CD4-positive, CD25-positive, alpha-beta regulatory T cell (primary cell): ENCODE results near the gene MEOX2. TPM values are rescaled to one million over a fixed set of nuclear protein-coding genes. Genes with fewer than 3 reads are reported as not detected.

Source experiments
- ATAC-seq, 2 donors: fragments of 150-1000 bp; cut with Tn5 transposase; one replicate each; pipeline ENCODE4 v1.10.0; 2021; ENCODE audit warnings: low read depth in 2 of 2, moderate number of reproducible peaks in 2 of 2, moderate library complexity in 1 of 2
- DNase-seq, 3 donors: peaks; one replicate each; pipeline versions ENCODE4 v3.0.0 to v3.0.0-alpha.2; 2012 to 2022; ENCODE audit warnings: mixed read lengths in 1 of 3
- H3K27ac ChIP-seq: one replicate; pipeline ENCODE4 v1.7.0; 2013; ENCODE audit warnings: mild to moderate bottlenecking, low read length; ENCODE audit not compliant: insufficient read depth, poor library complexity, severe bottlenecking
- H3K27me3 ChIP-seq: one replicate; pipeline ENCODE4 v1.7.0; 2013; ENCODE audit warnings: low read length; ENCODE audit not compliant: control insufficient read depth, insufficient read depth
- H3K36me3 ChIP-seq: one replicate; pipeline ENCODE4 v1.7.0; 2013; ENCODE audit warnings: mild to moderate bottlenecking, low read length, moderate library complexity; ENCODE audit not compliant: control insufficient read depth, insufficient read depth
- H3K4me1 ChIP-seq: 2 replicates; pipeline ENCODE4 v1.7.0; 2013; ENCODE audit warnings: mild to moderate bottlenecking, low read length; ENCODE audit not compliant: insufficient read depth, control insufficient read depth, poor library complexity, severe bottlenecking
- H3K4me3 ChIP-seq: one replicate; pipeline ENCODE4 v1.7.0; 2013; ENCODE audit warnings: low read depth, mild to moderate bottlenecking, low read length, moderate library complexity
- H3K9me3 ChIP-seq, 2 experiments: 1 replicate in 1 of 2; 2 replicates in 1 of 2; pipeline ENCODE4 v1.7.0; 2013; ENCODE audit warnings: low read length in 2 of 2, mild to moderate bottlenecking in 1 of 2, moderate library complexity in 1 of 2; ENCODE audit not compliant: control insufficient read depth in 2 of 2
- H3K27ac Mint-ChIP-seq, 3 donors: one replicate each; pipeline ENCODE4 v1.8.0; 2020 to 2022; ENCODE audit warnings: mild to moderate bottlenecking in 3 of 3, mixed read lengths in 3 of 3, moderate library complexity in 2 of 3
- H3K27me3 Mint-ChIP-seq: one replicate; pipeline ENCODE4 v1.8.0; 2022; ENCODE audit warnings: mild to moderate bottlenecking, mixed read lengths
- H3K36me3 Mint-ChIP-seq: one replicate; pipeline ENCODE4 v1.8.0; 2020; ENCODE audit warnings: mixed read lengths
- H3K4me1 Mint-ChIP-seq, 4 donors: one replicate each; pipeline ENCODE4 v1.8.0; 2020 to 2022; ENCODE audit warnings: mixed read lengths in 4 of 4, mild to moderate bottlenecking in 1 of 4
- H3K4me3 Mint-ChIP-seq, 4 donors: one replicate each; pipeline ENCODE4 v1.8.0; 2020 to 2022; ENCODE audit warnings: mild to moderate bottlenecking in 4 of 4, mixed read lengths in 4 of 4, moderate library complexity in 3 of 4
- H3K9me3 Mint-ChIP-seq, 7 donors: one replicate each; pipeline ENCODE4 v1.8.0; 2020 to 2022; ENCODE audit warnings: mixed read lengths in 7 of 7, mild to moderate bottlenecking in 3 of 7, moderate library complexity in 2 of 7
- polyA plus RNA-seq, 4 donors: library from polyadenylated mRNA; unstranded; fragments of 300-500 nt; fragmentation: Illumina TruSeq; gene quantifications; one replicate each; pipeline ENCODE4 v1.2.3, GENCODE V29; 2021
- total RNA-seq: library from RNA; stranded (reverse); gene quantifications from one replicate; pipeline ENCODE4 v1.2.3, GENCODE V29; 2022

The MEOX2 gene
- total and polyA plus RNA-seq, 5 donors from 2014 or later, result not detected

- DNase-seq (no peak), ATAC-seq (no peak)
- no peaks in the 10 kb centered on the region for H3K27me3 ChIP-seq
- H3K9me3 Mint-ChIP-seq, result peaks cover 0 to 12% (median 4%) of the 10 kb centered on the region in 7 donors
- no peaks in the 10 kb centered on the region for H3K27me3 Mint-ChIP-seq
- no peaks in the 10 kb centered on the region for H3K36me3 ChIP-seq
- no peaks in the 10 kb centered on the region for H3K4me1 ChIP-seq
- no peaks in the 10 kb centered on the region for H3K4me1 Mint-ChIP-seq
- H3K9me3 ChIP-seq, result no peaks in the 10 kb centered on the region
- H3K27ac ChIP-seq, result no peak overlapping the region
- no peaks in the 10 kb centered on the region for H3K36me3 Mint-ChIP-seq
- no peak overlapping the region for H3K27ac Mint-ChIP-seq
- no peak overlapping the region for H3K4me3 ChIP-seq
- no peak overlapping the region for H3K4me3 Mint-ChIP-seq
Measured at GRCh38 chr7:15626041-15626440, 60.4 kb downstream of the MEOX2 start.

DNA sequence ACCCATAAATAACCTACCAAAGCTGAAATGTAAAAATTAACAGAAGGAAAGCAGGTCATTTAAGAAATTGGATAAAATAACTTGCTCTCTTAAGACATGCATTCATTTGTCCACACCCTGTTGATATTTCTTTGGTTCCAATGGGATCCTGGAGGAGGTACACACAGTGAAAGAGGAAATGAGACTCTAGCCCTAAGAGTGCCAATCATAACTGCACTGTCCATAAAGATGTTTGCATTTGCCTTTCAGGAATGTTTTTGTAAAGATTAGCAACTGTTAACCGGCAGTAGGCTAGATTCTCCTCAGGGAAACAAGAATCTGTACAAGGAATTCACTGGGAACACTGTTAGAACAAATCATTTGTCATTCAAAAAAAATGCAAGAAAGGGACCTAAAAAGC is 61.0 kb downstream of the MEOX2 start:
- H3K27ac ChIP-seq, result no peak overlapping the region
- Mint-ChIP-seq H3K27me3 (no peaks in the 10 kb centered on the region), H3K27ac (no peak overlapping the region), H3K4me1 (no peaks in the 10 kb centered on the region), H3K4me3 (no peak overlapping the region), H3K36me3 (no peaks in the 10 kb centered on the region), H3K9me3 (peaks cover 0 to 13% (median 4%) of the 10 kb centered on the region in 7 donors)
- no peaks in the 10 kb centered on the region for H3K4me1 ChIP-seq
- no peaks in the 10 kb centered on the region for H3K27me3 ChIP-seq
- DNase-seq, result no peak
- H3K4me3 ChIP-seq, result no peak overlapping the region
- no peak for ATAC-seq
- H3K36me3 ChIP-seq, result no peaks in the 10 kb centered on the region
- no peaks in the 10 kb centered on the region for H3K9me3 ChIP-seq

DNA sequence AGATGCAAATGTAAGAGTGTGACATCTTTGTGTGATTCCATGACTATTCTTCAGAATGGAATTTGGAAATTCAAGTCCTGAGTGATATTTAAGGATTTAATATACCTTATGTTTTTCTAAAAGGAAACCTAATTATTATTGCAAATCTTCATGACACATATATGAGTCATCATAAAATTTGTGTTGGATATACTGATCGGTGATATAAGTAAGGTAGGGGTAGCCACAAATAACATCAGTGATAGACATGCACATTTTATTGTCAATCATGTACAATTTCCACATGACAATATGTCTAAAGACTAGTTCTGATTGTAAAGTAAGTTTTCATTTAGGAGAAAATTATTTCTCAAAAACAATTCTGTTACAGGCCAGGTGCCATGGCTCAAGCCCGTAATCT is 65.0 kb downstream of the MEOX2 start:
- H3K27ac Mint-ChIP-seq, result no peak overlapping the region
- no peak for DNase-seq
- peaks cover 0 to 12% (median 2%) of the 10 kb centered on the region in 7 donors for H3K9me3 Mint-ChIP-seq
- Histone ChIP-seq H3K9me3 (peaks cover 0 to 4% of the 10 kb centered on the region in 2 experiments), H3K27me3 (no peaks in the 10 kb centered on the region), H3K36me3 (no peaks in the 10 kb centered on the region), H3K4me1 (no peaks in the 10 kb centered on the region), H3K27ac (no peak overlapping the region), H3K4me3 (no peak overlapping the region)
- no peak overlapping the region for H3K4me3 Mint-ChIP-seq
- no peak for ATAC-seq
- H3K27me3 Mint-ChIP-seq, result no peaks in the 10 kb centered on the region
- no peaks in the 10 kb centered on the region for H3K4me1 Mint-ChIP-seq
- H3K36me3 Mint-ChIP-seq, result no peaks in the 10 kb centered on the region

GRCh38 chr7:15620491-15621185 is 65.8 kb downstream of the MEOX2 start:
- Histone ChIP-seq H3K27me3 (no peaks in the 10 kb centered on the region), H3K36me3 (no peaks in the 10 kb centered on the region), H3K27ac (no peak overlapping the region), H3K4me1 (no peaks in the 10 kb centered on the region), H3K4me3 (no peak overlapping the region), H3K9me3 (peaks cover 0 to 4% of the 10 kb centered on the region in 2 experiments)
- DNase-seq (no peak), ATAC-seq (no peak)
- H3K27ac Mint-ChIP-seq, result no peak overlapping the region
- H3K36me3 Mint-ChIP-seq, result no peaks in the 10 kb centered on the region
- H3K4me3 Mint-ChIP-seq, result no peak overlapping the region
- H3K9me3 Mint-ChIP-seq, result peaks cover 0 to 12% (median 2%) of the 10 kb centered on the region in 7 donors
- no peaks in the 10 kb centered on the region for H3K4me1 Mint-ChIP-seq
- no peaks in the 10 kb centered on the region for H3K27me3 Mint-ChIP-seq

DNA sequence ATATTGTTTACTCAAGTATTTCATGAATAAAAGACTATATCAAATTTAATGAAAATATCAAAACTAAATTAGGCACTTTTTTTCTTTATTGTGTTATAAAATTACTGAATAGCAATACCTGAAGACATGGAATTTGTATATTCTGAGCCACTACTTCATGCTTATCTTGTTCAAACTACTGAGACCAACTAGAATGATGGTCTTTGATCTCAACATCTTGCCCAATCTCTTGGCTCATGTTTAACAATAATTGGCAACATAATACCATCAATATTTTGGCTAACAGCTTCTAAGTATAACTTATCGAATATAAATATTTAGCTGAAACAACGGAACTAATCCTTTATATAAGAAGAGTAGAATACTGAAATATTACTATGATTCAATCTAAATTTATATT is 68.2 kb downstream of the MEOX2 start:
- H3K27ac ChIP-seq, result no peak overlapping the region
- no peak for ATAC-seq
- no peaks in the 10 kb centered on the region for H3K27me3 ChIP-seq
- H3K4me3 ChIP-seq, result no peak overlapping the region
- no peaks in the 10 kb centered on the region for H3K36me3 ChIP-seq
- DNase-seq, result no peak
- no peak overlapping the region for H3K4me3 Mint-ChIP-seq
- no peak overlapping the region for H3K27ac Mint-ChIP-seq
- H3K9me3 Mint-ChIP-seq, result peaks cover 0 to 7% (median 0%) of the 10 kb centered on the region in 7 donors
- no peaks in the 10 kb centered on the region for H3K4me1 Mint-ChIP-seq
- peaks cover 0 to 4% of the 10 kb centered on the region in 2 experiments for H3K9me3 ChIP-seq
- H3K36me3 Mint-ChIP-seq, result no peaks in the 10 kb centered on the region
- H3K4me1 ChIP-seq, result no peaks in the 10 kb centered on the region
- no peaks in the 10 kb centered on the region for H3K27me3 Mint-ChIP-seq

DNA sequence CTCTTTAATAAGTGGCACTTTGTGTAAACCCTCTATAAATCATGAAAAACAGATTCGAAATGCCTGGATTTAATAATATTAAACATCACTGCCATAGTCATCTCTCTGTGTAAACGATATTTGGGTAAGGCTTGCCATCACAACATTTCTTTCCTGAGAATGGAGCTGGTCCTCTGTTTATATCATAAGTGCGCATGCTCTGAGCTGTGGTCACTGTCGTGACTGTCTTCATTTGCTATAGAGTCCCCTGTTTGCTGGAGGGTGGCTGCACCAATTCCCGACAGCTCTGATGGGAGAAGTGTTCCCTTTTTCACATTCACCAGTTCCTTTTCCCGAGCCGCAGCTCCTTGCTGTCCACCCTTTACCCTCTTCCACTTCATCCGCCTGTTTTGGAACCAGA is 74.3 kb downstream of the MEOX2 start:
- peaks cover 0 to 13% (median 2%) of the 10 kb centered on the region in 7 donors for H3K9me3 Mint-ChIP-seq
- H3K36me3 ChIP-seq, result no peaks in the 10 kb centered on the region
- no peak overlapping the region for H3K27ac Mint-ChIP-seq
- no peaks in the 10 kb centered on the region for H3K27me3 Mint-ChIP-seq
- H3K4me3 ChIP-seq, result no peak overlapping the region
- DNase-seq (no peak), ATAC-seq (no peak)
- no peaks in the 10 kb centered on the region for H3K36me3 Mint-ChIP-seq
- no peaks in the 10 kb centered on the region for H3K4me1 Mint-ChIP-seq
- H3K9me3 ChIP-seq, result peaks cover 0 to under 1% of the 10 kb centered on the region in 2 experiments
- no peak overlapping the region for H3K27ac ChIP-seq
- H3K4me3 Mint-ChIP-seq, result no peak overlapping the region
- H3K4me1 ChIP-seq, result no peaks in the 10 kb centered on the region
- H3K27me3 ChIP-seq, result no peaks in the 10 kb centered on the region

- H3K27ac ChIP-seq, result no peak overlapping the region
- ATAC-seq (no peak), DNase-seq (no peak)
- no peak overlapping the region for H3K4me3 Mint-ChIP-seq
- no peak overlapping the region for H3K4me3 ChIP-seq
- no peaks in the 10 kb centered on the region for H3K27me3 Mint-ChIP-seq
- H3K4me1 ChIP-seq, result no peaks in the 10 kb centered on the region
- no peaks in the 10 kb centered on the region for H3K36me3 ChIP-seq
- no peak overlapping the region for H3K27ac Mint-ChIP-seq
- no peaks in the 10 kb centered on the region for H3K4me1 Mint-ChIP-seq
- no peaks in the 10 kb centered on the region for H3K27me3 ChIP-seq
- no peaks in the 10 kb centered on the region for H3K36me3 Mint-ChIP-seq
- H3K9me3 ChIP-seq, result no peaks in the 10 kb centered on the region
- H3K9me3 Mint-ChIP-seq, result peaks cover 0 to 13% (median 2%) of the 10 kb centered on the region in 7 donors
Measured at GRCh38 chr7:15610503-15610902, 76.0 kb downstream of the MEOX2 start.

DNA sequence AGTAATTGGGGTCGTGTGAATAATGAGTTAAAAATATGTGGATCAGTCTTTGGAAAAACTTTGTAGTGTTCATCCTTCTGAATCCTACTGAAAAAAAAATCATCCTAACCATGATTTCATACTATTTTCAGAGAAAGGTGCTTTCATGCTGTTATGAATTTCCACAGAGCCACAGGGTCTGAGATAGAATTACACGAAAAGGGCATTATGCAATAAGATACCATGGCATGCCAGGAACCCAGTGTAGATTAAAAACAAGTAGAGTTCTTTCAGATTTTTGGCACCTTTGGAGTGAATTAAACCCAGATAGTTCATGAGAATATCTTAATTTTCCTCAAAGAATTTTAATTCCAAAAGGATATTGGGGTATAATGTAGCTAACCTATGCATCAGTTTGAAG is 77.2 kb downstream of the MEOX2 start:
- H3K4me1 ChIP-seq, result no peaks in the 10 kb centered on the region
- ATAC-seq, result no peak
- H3K27me3 ChIP-seq, result no peaks in the 10 kb centered on the region
- no peak overlapping the region for H3K4me3 ChIP-seq
- H3K27ac Mint-ChIP-seq, result no peak overlapping the region
- H3K36me3 Mint-ChIP-seq, result no peaks in the 10 kb centered on the region
- peaks cover 0 to 16% (median 2%) of the 10 kb centered on the region in 7 donors for H3K9me3 Mint-ChIP-seq
- no peaks in the 10 kb centered on the region for H3K36me3 ChIP-seq
- no peak overlapping the region for H3K4me3 Mint-ChIP-seq
- H3K9me3 ChIP-seq, result no peaks in the 10 kb centered on the region
- no peaks in the 10 kb centered on the region for H3K27me3 Mint-ChIP-seq
- DNase-seq, result no peak
- H3K4me1 Mint-ChIP-seq, result no peaks in the 10 kb centered on the region
- no peak overlapping the region for H3K27ac ChIP-seq
